ENCODE measurements around the gene RAB9A.

Gene RAB9A

GRCh38 chrX:13752141-13752540, 63.2 kb downstream of the RAB9A start:
- DNase-seq: no peak

GRCh38 chrX:13752646-13753045, 63.7 kb downstream of the RAB9A start:
- no peak for DNase-seq

GRCh38 chrX:13754765-13755164, 65.8 kb downstream of the RAB9A start:
- DNase-seq: no peak

GRCh38 chrX:13755254-13755653, 66.3 kb downstream of the RAB9A start:
- no peak for DNase-seq

- no peak for DNase-seq
Measured at GRCh38 chrX:13756381-13756780, 67.5 kb downstream of the RAB9A start.

GRCh38 chrX:13759152-13759718, 70.3 kb downstream of the RAB9A start:
- DNase-seq: no peak
